Large intestine (tissue), 3 donors: ENCODE measurements around the gene IMMP1L. TPM values are rescaled to one million over a fixed set of nuclear protein-coding genes. Genes with fewer than 3 reads are reported as not detected.
"Not testable (repeated sequence)": the region's sequence is repeated elsewhere in the genome, so short reads cannot be mapped to it uniquely, and the experiment has no call there.

Experiments used
- DNase-seq, 2 donors: peaks; one replicate each; pipeline versions ENCODE4 v3.0.0 to v3.0.0-alpha.2; 2013
- H3K27ac ChIP-seq: one replicate; pipeline ENCODE4 v1.5.1; 2013; ENCODE audit warnings: low read length
- H3K27me3 ChIP-seq: 2 replicates; pipeline ENCODE4 v1.6.1; 2013; ENCODE audit warnings: low read length; ENCODE audit not compliant: control insufficient read depth, insufficient read depth
- H3K36me3 ChIP-seq: 2 replicates; pipeline ENCODE4 v1.6.1; 2013; ENCODE audit warnings: low read length; ENCODE audit not compliant: control insufficient read depth, insufficient read depth
- H3K4me1 ChIP-seq: one replicate; pipeline ENCODE4 v1.6.1; 2013; ENCODE audit warnings: low read length; ENCODE audit not compliant: control insufficient read depth, insufficient read depth
- H3K4me3 ChIP-seq: one replicate; pipeline ENCODE4 v1.5.1; 2013; ENCODE audit warnings: low read length
- H3K9me3 ChIP-seq: one replicate; pipeline ENCODE4 v1.6.1; 2013; ENCODE audit warnings: mild to moderate bottlenecking, low read depth, low read length, moderate library complexity; ENCODE audit not compliant: control insufficient read depth
- WGBS: methylation state at CpG from one replicate; pipeline ENCODE4 v1.1.5; 2013; ENCODE audit warnings: low lambda C conversion rate; ENCODE audit not compliant: insufficient coverage; 5-methylcytosine and 5-hydroxymethylcytosine counted together
- polyA plus RNA-seq: library from polyadenylated mRNA; unstranded; fragments of 120-200 nt; gene quantifications from one replicate; pipeline ENCODE4 v1.2.1, GENCODE V29; 2013

IMMP1L gene
- polyA plus RNA-seq, 1 donor: 32.7 TPM

DNA sequence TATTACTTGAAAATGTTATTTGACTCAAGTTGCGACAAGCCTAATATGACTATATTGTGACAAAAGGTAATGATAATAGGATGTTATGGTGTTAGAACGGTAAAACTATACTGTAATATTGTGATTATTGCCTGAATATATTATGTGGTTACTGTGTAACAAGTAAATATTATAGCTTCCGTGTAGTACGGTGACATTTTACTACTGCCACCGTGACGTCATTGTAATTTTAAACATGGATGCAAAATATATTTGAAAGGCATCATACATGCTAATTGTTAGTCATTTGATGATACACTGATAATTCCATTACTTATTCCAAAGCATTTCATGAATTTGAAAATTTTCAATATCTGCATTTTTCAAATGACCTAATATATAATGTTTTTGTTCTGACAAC lies 2.7 kb upstream of the IMMP1L start:
- H3K4me1 ChIP-seq: peaks cover 4% of the 10 kb centered on the region
- DNase-seq: no peak
- H3K27ac ChIP-seq: no peak overlapping the region
- no peaks in the 10 kb centered on the region for H3K36me3 ChIP-seq
- no peaks in the 10 kb centered on the region for H3K9me3 ChIP-seq
- no peak overlapping the region for H3K4me3 ChIP-seq
- H3K27me3 ChIP-seq: no peaks in the 10 kb centered on the region
- 93% methylated on average over 2 of the region's 6 CpGs for WGBS

DNA sequence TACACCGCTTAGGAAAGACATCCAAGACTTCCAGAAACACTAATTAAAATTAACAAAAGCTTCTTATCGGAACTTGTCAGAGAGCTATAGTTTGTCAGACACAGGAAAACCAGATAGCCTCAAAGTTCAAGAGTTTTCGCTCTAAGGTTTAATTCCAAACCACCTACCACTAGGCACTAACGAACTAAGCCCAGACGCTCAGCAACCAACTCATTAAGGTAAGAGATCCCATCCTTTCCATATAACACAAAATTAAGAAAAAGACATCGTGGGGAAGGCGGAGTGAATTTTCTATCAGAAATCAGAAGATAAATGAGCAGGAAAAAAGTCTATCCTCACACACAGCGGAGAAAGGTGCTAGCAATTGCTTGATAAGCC lies 382 bp downstream of the IMMP1L start:
- WGBS: no CpG with 5 or more reads among the region's 8 CpGs
- Histone ChIP-seq H3K27me3 (no peaks in the 10 kb centered on the region), H3K36me3 (peaks cover 3% of the 10 kb centered on the region), H3K4me1 (peaks cover 4% of the 10 kb centered on the region), H3K4me3 (peak overlapping the region; percentile 90), H3K9me3 (no peaks in the 10 kb centered on the region), H3K27ac (peak overlapping the region; percentile 49)
- DNase-seq: no peak

DNA sequence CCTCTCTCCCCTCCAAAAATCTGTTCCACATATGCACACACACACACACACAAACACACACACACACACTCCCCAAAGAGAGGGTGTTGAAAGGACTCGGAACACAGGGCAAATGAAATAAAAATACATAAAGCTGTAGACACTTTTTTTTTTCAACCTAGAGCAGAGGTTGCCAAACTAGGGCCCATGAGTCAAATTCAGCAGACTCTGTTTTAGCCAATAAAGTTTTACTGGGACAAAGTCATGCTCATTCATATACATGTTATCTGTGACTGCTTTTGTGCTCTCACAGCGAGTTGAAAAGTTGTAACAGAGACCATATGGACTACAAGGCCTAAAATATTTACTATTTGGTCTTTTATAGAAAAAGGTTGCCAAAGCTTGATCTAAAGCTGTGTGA lies 8.9 kb downstream of the IMMP1L start:
- Histone ChIP-seq H3K4me1 (no peaks in the 10 kb centered on the region), H3K9me3 (no peaks in the 10 kb centered on the region), H3K27ac (no peak overlapping the region), H3K4me3 (no peak overlapping the region), H3K36me3 (peaks cover 6% of the 10 kb centered on the region), H3K27me3 (no peaks in the 10 kb centered on the region)
- DNase-seq: no peak
- WGBS: no CpG with 5 or more reads among the region's 2 CpGs

DNA sequence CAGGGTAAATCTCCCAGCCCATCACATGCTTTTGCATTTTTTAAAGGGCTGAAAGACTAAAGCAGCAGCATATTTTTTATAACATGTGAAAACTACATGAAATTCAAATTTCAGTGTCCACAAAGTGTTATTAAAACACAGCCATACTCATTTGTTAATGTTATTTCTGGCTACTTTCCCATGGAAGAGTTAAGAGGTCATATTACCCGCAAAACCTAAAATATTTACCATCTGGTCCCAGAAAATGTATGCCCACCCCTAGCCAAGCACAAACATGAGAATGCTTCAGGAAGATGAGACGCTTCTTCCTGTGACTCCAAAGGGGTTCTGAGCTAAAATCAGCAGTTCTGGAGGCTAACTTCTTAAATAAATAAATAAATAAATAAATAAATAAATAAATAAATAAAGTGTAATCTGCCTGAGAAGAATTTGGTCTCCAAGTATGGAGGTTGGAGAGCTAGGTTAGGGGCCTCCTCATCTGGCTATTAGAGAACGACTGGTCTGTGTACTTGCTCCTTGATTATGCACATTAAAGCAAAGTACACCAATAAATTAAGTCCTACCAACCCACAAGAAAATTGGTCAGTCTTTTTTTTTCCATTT lies 9.7 kb downstream of the IMMP1L start:
- DNase-seq: no peak
- Histone ChIP-seq H3K4me3 (no peak overlapping the region), H3K4me1 (no peaks in the 10 kb centered on the region), H3K27me3 (no peaks in the 10 kb centered on the region), H3K36me3 (peaks cover 4% of the 10 kb centered on the region), H3K9me3 (no peaks in the 10 kb centered on the region), H3K27ac (no peak overlapping the region)
- 100% methylated on average over 1 of the region's 3 CpGs for WGBS

DNA sequence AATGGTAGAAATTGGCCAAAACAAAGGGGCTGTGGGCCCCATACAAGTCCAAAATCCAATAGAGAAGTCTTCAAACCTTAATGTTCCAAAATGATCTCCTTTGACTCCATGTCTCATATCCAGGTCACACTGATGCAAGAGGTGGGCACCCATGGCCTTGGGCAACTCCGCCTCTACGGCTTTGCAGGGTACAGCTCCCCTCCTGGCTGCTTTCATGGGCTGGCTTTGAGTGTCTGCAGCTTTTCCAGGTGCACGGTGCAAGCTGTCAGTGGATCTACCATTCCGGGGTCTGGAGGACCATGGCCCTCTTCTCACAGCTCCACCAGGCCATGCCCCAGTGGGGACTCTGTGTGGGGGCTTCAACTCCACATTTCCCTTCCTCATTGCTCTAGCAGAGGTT lies 15.7 kb downstream of the IMMP1L start:
- not testable (repeated sequence) for H3K4me3 ChIP-seq, H3K27me3 ChIP-seq, H3K9me3 ChIP-seq, DNase-seq, H3K27ac ChIP-seq, H3K4me1 ChIP-seq, H3K36me3 ChIP-seq
- WGBS: no CpG with 5 or more reads among the region's 4 CpGs

DNA sequence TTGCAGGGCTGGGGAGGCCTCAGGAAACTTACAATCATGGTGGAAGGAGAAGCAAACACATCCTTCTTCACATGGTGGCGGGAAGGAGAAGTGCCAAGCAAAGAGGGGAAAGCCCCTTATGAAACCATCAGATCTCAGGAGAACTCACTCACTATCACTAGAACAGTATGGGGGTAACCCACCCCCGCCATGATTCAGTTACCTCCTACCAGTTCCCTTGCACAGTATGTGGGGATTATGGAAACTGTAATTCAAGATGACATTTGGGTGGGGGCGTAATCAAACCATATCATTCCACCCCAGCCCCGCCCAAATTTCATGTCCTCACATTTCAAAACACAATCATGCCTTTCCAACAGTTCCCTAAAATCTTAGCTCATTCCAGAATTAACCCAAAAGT lies 16.2 kb downstream of the IMMP1L start:
- no peaks in the 10 kb centered on the region for H3K9me3 ChIP-seq
- no CpG with 5 or more reads among the region's 4 CpGs for WGBS

DNA sequence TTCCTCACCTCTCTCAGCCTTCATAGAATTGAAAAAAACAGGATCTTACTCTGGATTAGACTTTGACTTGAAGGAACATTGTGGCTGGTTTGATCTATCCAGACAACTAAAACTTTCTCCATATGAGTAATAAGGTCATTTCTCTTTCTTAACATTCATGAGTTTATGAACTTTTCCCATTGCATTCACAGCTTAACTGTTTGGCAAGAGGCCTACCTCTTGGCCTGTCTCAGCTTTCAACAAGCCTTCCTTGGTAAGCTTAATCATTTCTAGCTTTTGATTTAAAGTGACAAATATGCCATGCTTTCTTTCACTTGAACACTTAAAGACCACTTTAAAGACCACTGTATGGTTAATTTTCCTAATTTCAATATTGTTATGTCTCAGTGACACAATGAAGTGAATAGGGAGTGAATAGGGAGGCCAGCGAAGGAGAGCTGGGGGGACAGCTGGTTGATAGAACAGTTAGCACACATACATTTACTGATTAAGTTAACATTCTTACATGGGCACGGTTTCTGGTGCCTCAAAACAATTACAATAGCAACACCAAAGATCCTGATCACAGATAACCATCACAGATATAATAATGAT lies 17.0 kb downstream of the IMMP1L start:
- WGBS: no CpG with 5 or more reads among the region's 2 CpGs
- peaks cover 4% of the 10 kb centered on the region for H3K36me3 ChIP-seq
- no peak for DNase-seq

More for the DNA sequence above, 16.2 kb downstream of the IMMP1L start:
- no peak for DNase-seq
- H3K27me3 ChIP-seq: no peaks in the 10 kb centered on the region
- no peak overlapping the region for H3K4me3 ChIP-seq
- H3K4me1 ChIP-seq: no peaks in the 10 kb centered on the region
- no peak overlapping the region for H3K27ac ChIP-seq
- peaks cover 4% of the 10 kb centered on the region for H3K36me3 ChIP-seq

DNA sequence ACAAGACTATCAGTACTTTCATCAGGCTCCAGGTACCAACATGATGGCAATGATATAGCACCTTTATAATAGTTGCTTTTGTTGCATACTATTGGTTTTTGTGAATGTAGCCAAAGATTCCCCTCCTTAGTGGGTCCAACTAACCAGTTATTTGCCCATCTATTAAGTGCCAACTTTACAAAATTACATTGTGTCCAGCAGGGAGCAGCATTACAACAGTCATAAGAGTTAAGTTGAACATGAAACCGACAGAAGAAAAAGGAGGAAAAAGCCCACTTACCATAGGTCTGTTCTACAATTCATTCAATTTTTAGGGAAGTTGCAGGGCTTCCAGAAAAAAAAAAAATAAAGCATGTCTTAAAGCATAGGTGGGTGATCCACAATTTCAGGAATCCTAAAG lies 21.6 kb downstream of the IMMP1L start:
- no peaks in the 10 kb centered on the region for H3K27me3 ChIP-seq
- H3K4me3 ChIP-seq: no peak overlapping the region
- no peak overlapping the region for H3K27ac ChIP-seq
- 33% methylated on average over 1 of the region's 1 CpG for WGBS
- DNase-seq: peak; percentile 11 to 15
- H3K4me1 ChIP-seq: no peaks in the 10 kb centered on the region
- H3K9me3 ChIP-seq: no peaks in the 10 kb centered on the region
- H3K36me3 ChIP-seq: no peaks in the 10 kb centered on the region

More for the DNA sequence above, 17.0 kb downstream of the IMMP1L start:
- H3K9me3 ChIP-seq: no peaks in the 10 kb centered on the region
- no peaks in the 10 kb centered on the region for H3K4me1 ChIP-seq
- H3K27ac ChIP-seq: no peak overlapping the region
- no peaks in the 10 kb centered on the region for H3K27me3 ChIP-seq
- H3K4me3 ChIP-seq: no peak overlapping the region

DNA sequence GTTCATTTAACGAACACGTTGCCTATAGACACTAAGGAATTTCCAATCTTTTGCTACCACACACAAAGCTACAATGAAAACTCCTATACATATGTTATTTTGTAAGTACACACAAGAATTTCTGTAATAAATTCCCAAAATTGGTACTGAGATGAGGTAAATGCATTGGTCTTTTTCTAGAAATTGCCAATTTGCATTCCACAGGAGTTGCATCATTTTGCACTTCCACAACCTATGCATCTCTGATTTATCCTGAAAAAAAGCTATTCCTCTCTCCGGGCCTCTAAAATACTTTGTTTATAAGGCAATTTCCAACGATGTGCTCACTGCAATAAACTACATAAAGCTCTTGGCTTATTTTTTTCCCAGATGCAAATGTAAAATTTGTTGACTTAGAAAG lies 24.9 kb downstream of the IMMP1L start:
- no peaks in the 10 kb centered on the region for H3K4me1 ChIP-seq

DNA sequence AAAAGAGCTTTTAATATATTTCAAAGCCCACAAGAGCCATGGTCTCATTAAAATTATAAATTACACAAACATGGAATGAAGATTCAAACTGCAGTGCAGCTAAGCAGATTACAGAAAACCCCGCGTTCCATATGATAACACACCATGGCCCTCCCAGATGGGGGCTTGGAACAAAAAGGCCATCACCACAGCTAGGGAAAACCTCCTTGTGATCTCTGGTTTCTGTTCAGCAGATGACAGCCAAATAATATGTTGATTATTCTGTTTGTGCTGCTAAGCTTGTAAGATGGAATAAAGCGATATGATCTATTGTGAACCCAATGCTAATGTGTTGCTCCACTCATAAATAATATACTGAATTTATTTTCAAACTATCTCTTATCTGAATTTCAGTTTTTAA lies 28.5 kb downstream of the IMMP1L start:
- no peak for DNase-seq
- no peak overlapping the region for H3K27ac ChIP-seq
- no peaks in the 10 kb centered on the region for H3K4me1 ChIP-seq
- H3K27me3 ChIP-seq: no peaks in the 10 kb centered on the region
- H3K36me3 ChIP-seq: no peaks in the 10 kb centered on the region
- 92% methylated on average over 2 of the region's 3 CpGs for WGBS
- H3K9me3 ChIP-seq: no peaks in the 10 kb centered on the region
- no peak overlapping the region for H3K4me3 ChIP-seq

More for the DNA sequence above, 24.9 kb downstream of the IMMP1L start:
- H3K27me3 ChIP-seq: no peaks in the 10 kb centered on the region
- DNase-seq: no peak
- no peaks in the 10 kb centered on the region for H3K36me3 ChIP-seq
- H3K27ac ChIP-seq: no peak overlapping the region
- no peaks in the 10 kb centered on the region for H3K9me3 ChIP-seq
- 80% methylated on average over 1 of the region's 4 CpGs for WGBS
- H3K4me3 ChIP-seq: no peak overlapping the region

DNA sequence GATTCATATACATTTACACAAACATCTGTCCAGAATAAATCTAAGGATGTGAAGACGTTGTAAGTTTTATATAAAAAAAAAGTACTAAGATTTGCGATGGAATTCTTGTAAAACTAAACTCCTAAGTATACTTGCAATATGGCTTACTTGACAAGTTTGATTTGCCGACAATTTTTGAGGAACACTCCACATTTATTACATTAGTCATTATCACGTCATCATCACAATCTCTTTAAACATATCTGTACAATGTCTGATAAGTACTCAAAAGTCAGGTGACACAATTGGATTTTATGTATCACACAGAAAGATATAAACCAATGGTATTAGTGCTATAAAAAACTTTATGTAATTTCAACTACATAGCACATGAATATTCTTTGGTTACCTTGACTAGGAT lies 30.4 kb downstream of the IMMP1L start:
- H3K9me3 ChIP-seq: no peaks in the 10 kb centered on the region
- DNase-seq: no peak
- no peaks in the 10 kb centered on the region for H3K36me3 ChIP-seq
- H3K27ac ChIP-seq: no peak overlapping the region
- WGBS: 100% methylated on average over 3 of the region's 4 CpGs
- no peak overlapping the region for H3K4me3 ChIP-seq
- no peaks in the 10 kb centered on the region for H3K27me3 ChIP-seq
- H3K4me1 ChIP-seq: no peaks in the 10 kb centered on the region
